MM.1S (cell line): Measurements from ENCODE around the gene BSN.
"Not testable (repeated sequence)": the region's sequence is repeated elsewhere in the genome, so short reads cannot be mapped to it uniquely, and the experiment has no call there.

Experiments
- DNase-seq: peaks from one replicate; pipeline ENCODE4 v3.0.0-alpha.2; 2015
- H2AFZ ChIP-seq: fragments of 300-600 bp; sonication (generic); 2 replicates; pipeline ENCODE4 v1.6.0; 2016; ENCODE audit warnings: antibody characterized with exemption, low read length
- H3F3A ChIP-seq: fragments of 300-600 bp; sonication (generic); 2 replicates; pipeline ENCODE4 v1.6.1; 2016; ENCODE audit warnings: mild to moderate bottlenecking, antibody characterized with exemption, low read length, moderate library complexity, mixed read lengths; ENCODE audit not compliant: insufficient read depth
- H3K27ac ChIP-seq: fragments of 300-600 bp; sonication (generic); 2 replicates; pipeline ENCODE4 v1.5.1; 2016; ENCODE audit warnings: mild to moderate bottlenecking, low read length
- H3K27me3 ChIP-seq: fragments of 300-600 bp; sonication (generic); replicated peaks from 2 replicates; pipeline ENCODE4 v1.6.0; 2016; ENCODE audit warnings: low read length; ENCODE audit not compliant: insufficient read depth
- H3K36me3 ChIP-seq: fragments of 300-600 bp; sonication (generic); replicated peaks from 2 replicates; pipeline ENCODE4 v1.6.1; 2016; ENCODE audit warnings: mild to moderate bottlenecking, low read length, mixed read lengths; ENCODE audit not compliant: insufficient read depth
- H3K4me1 ChIP-seq: fragments of 300-600 bp; sonication (generic); 2 replicates; pipeline ENCODE4 v1.6.1; 2016; ENCODE audit warnings: low read length, mixed read lengths
- H3K4me2 ChIP-seq: fragments of 300-600 bp; sonication (generic); 2 replicates; pipeline ENCODE4 v1.6.0; 2016; ENCODE audit warnings: low read depth, low read length
- H3K4me3 ChIP-seq: fragments of 300-600 bp; sonication (generic); 2 replicates; pipeline ENCODE4 v1.5.1; 2016; ENCODE audit warnings: low read length, mixed read lengths
- H3K79me2 ChIP-seq: fragments of 300-600 bp; sonication (generic); 2 replicates; pipeline ENCODE4 v1.6.1; 2016; ENCODE audit warnings: mixed run types, low read length, mixed read lengths
- H3K9ac ChIP-seq: fragments of 300-600 bp; sonication (generic); 2 replicates; pipeline ENCODE4 v1.6.1; 2016; ENCODE audit warnings: low read length, mixed read lengths
- H3K9me2 ChIP-seq: fragments of 300-600 bp; sonication (generic); replicated peaks from 2 replicates; pipeline ENCODE4 v1.6.1; 2016; ENCODE audit warnings: mild to moderate bottlenecking, low read length, mixed read lengths; ENCODE audit not compliant: insufficient read depth
- H3K9me3 ChIP-seq: fragments of 300-600 bp; sonication (generic); replicated peaks from 2 replicates; pipeline ENCODE4 v1.6.1; 2016; ENCODE audit warnings: mild to moderate bottlenecking, low read length, mixed read lengths; ENCODE audit not compliant: insufficient read depth
- H4K20me1 ChIP-seq: fragments of 300-600 bp; sonication (generic); 2 replicates; pipeline ENCODE4 v1.6.1; 2016; ENCODE audit warnings: mild to moderate bottlenecking, low read length, moderate library complexity, mixed read lengths; ENCODE audit not compliant: insufficient read depth
- EZH2 ChIP-seq: fragments of 300-600 bp; sonication (generic); optimal IDR thresholded peaks from 2 replicates; pipeline ENCODE3; 2017; ENCODE audit warnings: low read depth, mild to moderate bottlenecking, antibody characterized with exemption, low read length, mixed read lengths
- EZH2phosphoT487 ChIP-seq: fragments of 300-600 bp; sonication (generic); IDR thresholded peaks from 2 replicates; pipeline ENCODE4 v1.6.1; 2018; ENCODE audit warnings: antibody characterized with exemption, low read length
- TF ChIP-seq, protein P1 (sequence below): fragments of 300-600 bp; sonication (generic); IDR thresholded peaks from 2 replicates; pipeline ENCODE4 v1.5.1; 2016; ENCODE audit warnings: antibody characterized with exemption, low read length, mixed read lengths

Gene BSN

DNA sequence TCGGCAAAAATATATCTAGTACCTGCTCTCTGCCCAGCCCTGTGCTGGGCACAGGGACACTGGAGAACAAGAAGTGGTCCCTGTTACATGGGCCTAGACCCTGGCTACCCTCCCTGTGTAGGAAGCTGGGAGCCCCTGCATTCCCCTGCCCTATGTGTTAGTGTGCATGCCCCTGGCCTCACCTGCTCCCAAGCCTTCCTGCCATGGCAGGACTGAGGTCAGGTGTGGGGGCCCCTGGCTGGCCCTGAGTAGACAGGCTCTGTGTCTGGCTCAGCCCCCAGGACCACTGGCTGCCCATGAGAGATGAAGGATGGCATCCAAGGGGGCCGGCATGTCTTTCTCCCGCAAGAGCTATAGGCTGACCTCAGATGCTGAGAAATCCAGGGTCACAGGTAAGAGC, 136.6 kb downstream of the BSN start:
- not testable (repeated sequence) for H3F3A ChIP-seq, H3K9me2 ChIP-seq, DNase-seq, H3K4me2 ChIP-seq, H3K9ac ChIP-seq, H3K27me3 ChIP-seq, H2AFZ ChIP-seq, H3K9me3 ChIP-seq, H3K27ac ChIP-seq, H3K4me1 ChIP-seq, H4K20me1 ChIP-seq, H3K36me3 ChIP-seq, H3K4me3 ChIP-seq
- H3K79me2 ChIP-seq: peaks cover 22% of the 10 kb centered on the region

GRCh38 chr3:49691481-49691880, 137.2 kb downstream of the BSN start:
- not testable (repeated sequence) for H3K27ac ChIP-seq, DNase-seq, H3K36me3 ChIP-seq, H3K27me3 ChIP-seq, H4K20me1 ChIP-seq, H3F3A ChIP-seq, H3K4me2 ChIP-seq, H3K9me3 ChIP-seq, H3K9me2 ChIP-seq, H3K4me1 ChIP-seq, H2AFZ ChIP-seq, H3K9ac ChIP-seq, H3K4me3 ChIP-seq
- peaks cover 22% of the 10 kb centered on the region for H3K79me2 ChIP-seq

- H3K79me2 ChIP-seq: peaks cover 21% of the 10 kb centered on the region
- not testable (repeated sequence) for H3K36me3 ChIP-seq, H3F3A ChIP-seq, H2AFZ ChIP-seq, H3K4me1 ChIP-seq, H3K9ac ChIP-seq, DNase-seq, H3K4me2 ChIP-seq, H3K4me3 ChIP-seq, H3K9me2 ChIP-seq, H3K27ac ChIP-seq, H4K20me1 ChIP-seq, H3K27me3 ChIP-seq, H3K9me3 ChIP-seq
Measured at GRCh38 chr3:49694409-49695070, 140.3 kb downstream of the BSN start.

DNA sequence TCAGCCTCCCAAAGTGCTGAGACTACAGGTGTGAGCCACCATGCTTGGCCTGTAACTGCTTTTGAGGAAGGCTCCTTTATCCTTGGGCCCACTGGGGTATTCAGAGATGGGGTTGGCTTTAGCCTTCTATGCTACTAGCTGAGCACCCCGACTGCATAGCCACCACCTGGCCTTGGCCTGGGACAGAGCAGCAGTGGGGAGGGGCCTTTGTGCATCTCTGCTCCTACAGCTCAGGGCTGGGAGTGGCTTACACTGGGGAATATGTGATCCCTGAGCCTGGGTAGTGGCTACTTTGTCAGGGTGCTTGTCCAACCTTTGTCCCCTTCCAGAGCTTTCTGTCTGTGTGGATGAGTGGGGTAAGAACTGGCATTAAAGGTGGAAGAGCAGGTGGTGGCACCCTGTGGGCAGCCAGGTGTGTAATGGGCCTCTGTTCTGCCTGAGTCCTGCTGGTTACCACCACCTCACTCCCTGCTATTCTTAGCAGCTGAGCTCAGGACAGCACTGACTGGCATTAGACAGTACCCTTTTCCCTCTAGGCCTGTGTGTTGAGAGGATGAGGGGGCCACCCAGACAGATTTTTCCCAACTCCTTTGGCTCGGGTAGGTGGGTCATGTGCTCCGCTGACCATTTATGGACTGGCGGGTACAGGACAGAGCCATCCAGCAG, 141.2 kb downstream of the BSN start:
- DNase-seq, H3K4me3 ChIP-seq, H3K27me3 ChIP-seq, H3K9ac ChIP-seq, H3K36me3 ChIP-seq, H3K4me1 ChIP-seq, H3K9me2 ChIP-seq, H3K9me3 ChIP-seq, H3K27ac ChIP-seq, H2AFZ ChIP-seq, H3F3A ChIP-seq, H3K4me2 ChIP-seq, H4K20me1 ChIP-seq: not testable (repeated sequence)
- H3K79me2 ChIP-seq: peaks cover 13% of the 10 kb centered on the region

- Histone ChIP-seq H3K27ac (no peak overlapping the region), H3K79me2 (peaks cover 1% of the 10 kb centered on the region; the same call in 1 of the 2 replicates), H2AFZ (no peak overlapping the region), H3F3A (no peaks in the 10 kb centered on the region), H3K4me1 (no peaks in the 10 kb centered on the region), H3K27me3 (no peaks in the 10 kb centered on the region), H3K4me2 (no peak overlapping the region), H3K4me3 (no peak overlapping the region), H3K9me3 (no peaks in the 10 kb centered on the region), H3K9ac (no peak overlapping the region), H3K36me3 (no peaks in the 10 kb centered on the region), H4K20me1 (no peaks in the 10 kb centered on the region), H3K9me2 (no peaks in the 10 kb centered on the region)
- TF ChIP-seq, protein P1, sequence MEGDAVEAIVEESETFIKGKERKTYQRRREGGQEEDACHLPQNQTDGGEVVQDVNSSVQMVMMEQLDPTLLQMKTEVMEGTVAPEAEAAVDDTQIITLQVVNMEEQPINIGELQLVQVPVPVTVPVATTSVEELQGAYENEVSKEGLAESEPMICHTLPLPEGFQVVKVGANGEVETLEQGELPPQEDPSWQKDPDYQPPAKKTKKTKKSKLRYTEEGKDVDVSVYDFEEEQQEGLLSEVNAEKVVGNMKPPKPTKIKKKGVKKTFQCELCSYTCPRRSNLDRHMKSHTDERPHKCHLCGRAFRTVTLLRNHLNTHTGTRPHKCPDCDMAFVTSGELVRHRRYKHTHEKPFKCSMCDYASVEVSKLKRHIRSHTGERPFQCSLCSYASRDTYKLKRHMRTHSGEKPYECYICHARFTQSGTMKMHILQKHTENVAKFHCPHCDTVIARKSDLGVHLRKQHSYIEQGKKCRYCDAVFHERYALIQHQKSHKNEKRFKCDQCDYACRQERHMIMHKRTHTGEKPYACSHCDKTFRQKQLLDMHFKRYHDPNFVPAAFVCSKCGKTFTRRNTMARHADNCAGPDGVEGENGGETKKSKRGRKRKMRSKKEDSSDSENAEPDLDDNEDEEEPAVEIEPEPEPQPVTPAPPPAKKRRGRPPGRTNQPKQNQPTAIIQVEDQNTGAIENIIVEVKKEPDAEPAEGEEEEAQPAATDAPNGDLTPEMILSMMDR: no peak
- TF ChIP-seq EZH2: no peak
- TF ChIP-seq EZH2phosphoT487: no peak
- DNase-seq: no peak
Measured at GRCh38 chr3:49699281-49699979, 145.2 kb downstream of the BSN start.
